HG03108 (cell line): ENCODE data around the gene GNPNAT1.

Experiments
- ATAC-seq: cut with Tn5 transposase; IDR thresholded peaks from one replicate; pipeline ENCODE4 v1.9.1; 2021; ENCODE audit warnings: moderate library complexity; ENCODE audit not compliant: unreplicated experiment

GNPNAT1 gene

DNA sequence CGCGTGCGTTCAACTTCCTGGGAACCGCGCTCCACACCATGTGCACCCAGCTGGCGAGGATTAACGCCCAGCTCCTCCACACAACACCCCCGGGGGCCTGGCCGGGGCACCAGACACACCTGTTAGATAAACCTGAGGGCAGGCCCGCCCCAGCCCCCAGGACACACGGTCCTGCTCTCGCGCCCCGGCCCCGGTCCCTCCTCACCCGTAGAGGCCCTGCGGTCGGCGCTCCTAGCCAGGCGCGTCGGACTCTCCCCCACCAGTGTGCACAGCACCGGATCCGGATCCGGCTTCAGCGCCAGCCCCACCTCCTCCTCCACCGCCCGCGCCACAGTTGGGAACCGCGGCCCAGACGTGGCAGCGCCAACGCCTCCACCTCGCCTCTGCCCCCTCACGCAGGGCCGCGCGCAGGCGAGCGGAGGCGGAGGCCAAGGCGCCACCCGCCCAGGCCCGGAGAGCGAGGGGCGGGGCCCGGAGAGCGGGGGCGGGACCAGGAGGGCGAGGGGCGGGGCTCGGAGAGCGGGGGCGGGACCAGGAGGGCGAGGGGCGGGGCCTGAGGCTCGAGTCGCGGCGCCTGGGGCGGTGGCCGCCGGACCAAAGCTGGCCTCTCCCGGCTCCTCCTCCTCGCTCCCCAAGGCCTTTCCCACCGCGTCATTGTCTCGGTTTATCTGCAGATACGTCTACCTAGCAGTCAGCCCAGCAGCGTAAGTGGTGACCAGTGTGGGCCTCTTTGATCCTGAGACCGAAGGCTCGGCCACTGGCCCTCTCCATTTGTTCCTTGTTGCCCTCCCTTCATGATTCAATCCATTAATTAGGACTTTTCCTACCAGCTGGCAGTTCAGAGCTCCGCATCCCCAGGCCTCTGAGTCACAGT, at the start of gene GNPNAT1:
GNPNAT1 (minus strand) TSS at position 385 of the 874 bp plus-strand sequence. CDS start 6,957 bp downstream, outside the sequence.
- ATAC-seq, result peak; percentile 94

- ATAC-seq, result no peak
Measured at GRCh38 chr14:52840877-52841276, 49.5 kb upstream of the GNPNAT1 start.

GRCh38 chr14:52837451-52837850, 46.0 kb upstream of the GNPNAT1 start:
- no peak for ATAC-seq

DNA sequence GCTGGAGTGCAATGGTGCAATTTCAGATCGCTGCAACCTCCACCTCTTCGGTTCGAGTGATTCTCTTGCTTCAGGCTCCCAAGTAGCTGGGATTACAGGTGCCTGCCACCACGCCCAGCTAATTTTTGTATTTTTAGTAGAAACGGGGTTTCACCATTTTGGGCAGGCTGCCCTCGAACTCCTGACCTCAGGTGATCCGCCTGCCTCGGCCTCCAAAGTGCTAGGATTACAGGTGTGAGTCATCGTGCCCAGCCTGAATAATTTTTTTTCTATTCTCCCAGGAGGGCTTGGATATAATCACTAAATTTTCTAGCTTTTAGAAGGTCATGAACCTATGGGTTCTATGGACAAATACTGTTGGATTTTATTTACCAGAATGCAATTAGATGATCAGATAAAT, 44.7 kb upstream of the GNPNAT1 start:
- ATAC-seq, result no peak

DNA sequence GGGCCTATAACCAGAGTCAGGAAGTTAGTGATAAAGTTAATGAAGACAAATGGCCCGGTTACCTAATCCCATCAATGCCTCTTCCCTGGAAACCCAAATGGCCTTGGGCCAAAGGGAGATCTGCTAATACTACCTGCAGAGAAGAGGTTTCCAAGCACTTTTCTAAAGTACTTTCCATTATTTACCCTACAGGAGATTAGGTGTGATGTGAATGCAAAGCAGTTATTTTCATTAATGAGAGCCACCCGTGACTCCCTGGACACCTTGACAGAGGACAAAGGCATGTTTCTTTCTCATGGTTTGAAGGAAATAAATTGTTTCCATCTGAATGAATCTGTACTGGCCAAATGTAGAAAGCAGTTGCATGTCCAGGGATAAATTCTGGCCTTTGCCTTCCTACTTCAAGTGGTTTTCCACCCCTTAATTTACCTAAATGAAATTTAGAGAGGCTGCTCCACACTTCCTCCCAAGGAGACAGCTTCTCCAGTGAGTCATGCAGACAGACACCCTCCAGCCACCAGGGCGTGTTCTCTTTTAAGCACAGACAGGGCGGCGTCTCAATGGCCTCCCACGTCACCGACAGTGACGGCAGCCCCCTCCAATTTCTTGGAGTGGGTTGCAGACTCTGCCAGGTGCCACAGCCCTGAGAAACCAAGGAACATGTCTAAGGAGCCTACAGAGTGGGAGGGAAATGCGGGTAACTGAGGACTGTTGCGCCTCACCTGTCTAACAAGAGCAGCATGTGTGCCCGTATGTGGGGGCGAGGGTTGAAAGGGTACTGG, 43.9 kb upstream of the GNPNAT1 start:
- no peak for ATAC-seq

DNA sequence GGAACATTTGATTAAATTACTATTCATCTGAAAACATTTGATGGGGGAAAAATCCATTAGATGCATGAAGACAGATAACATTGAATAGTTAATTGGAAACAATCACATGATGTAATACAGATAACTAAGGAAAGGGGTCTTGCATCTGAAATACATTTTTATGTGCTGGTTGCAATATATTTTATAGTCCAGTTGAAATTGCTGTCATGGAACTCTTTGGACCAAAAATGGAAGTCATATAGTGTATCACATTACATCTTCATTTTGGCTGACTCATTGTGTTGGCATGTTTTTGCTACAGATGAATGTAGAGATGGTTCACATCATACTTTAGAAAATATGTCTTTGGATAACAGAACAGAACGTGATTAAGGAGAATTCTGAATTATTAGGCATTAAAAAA, 43.0 kb upstream of the GNPNAT1 start:
- ATAC-seq, result no peak

GRCh38 chr14:52833891-52834290, 42.5 kb upstream of the GNPNAT1 start:
- ATAC-seq, result no peak

DNA sequence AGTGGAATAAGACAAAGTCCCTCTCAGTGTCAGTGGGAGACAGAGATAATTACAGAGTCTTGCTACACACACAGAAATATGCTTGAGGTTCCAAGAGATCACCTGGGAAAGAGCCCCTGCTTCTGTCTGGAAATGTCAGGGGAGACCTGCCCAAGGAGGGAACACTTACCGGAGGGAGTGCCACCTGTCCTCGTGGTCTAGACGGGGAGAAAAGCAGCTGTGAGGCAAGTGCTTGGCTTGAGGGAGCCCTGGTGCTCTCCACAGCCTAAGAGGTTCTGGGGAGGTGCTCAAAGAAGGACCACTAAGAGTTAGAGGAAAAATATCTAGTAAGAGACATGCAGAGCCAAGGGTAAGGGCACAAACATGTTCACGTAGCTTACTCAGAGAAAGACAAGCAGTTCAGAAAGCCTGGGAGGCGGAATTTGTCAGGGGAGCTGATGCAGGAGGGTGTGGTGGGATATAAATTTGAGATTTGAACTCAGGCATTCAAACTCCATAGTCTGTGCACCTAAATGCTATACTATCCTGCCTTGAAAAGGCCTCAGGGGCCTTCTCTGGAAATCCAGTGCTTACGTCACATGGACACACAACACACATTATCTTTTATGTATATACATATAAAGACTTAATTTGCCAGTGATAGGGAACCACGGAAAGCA, 38.2 kb upstream of the GNPNAT1 start:
- no peak for ATAC-seq

DNA sequence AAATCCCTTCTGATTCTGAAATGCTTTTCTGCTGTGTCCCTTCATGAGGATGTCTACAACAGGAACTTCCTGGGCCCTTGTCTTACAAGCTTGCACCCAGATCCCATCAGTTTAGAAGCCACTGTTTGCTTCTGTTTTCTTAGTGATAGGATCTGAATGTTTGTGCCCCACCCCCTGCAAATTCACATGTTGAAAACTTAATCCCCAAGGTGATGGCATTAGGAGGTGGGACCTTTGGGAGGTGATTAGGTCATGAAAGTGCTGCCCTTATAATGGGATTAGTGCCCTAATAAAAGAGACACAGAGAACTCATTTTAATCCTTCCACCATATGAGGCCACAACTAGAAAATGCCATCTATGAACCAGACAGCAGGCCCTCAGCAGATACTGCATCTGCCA, 36.0 kb upstream of the GNPNAT1 start:
- ATAC-seq, result no peak

DNA sequence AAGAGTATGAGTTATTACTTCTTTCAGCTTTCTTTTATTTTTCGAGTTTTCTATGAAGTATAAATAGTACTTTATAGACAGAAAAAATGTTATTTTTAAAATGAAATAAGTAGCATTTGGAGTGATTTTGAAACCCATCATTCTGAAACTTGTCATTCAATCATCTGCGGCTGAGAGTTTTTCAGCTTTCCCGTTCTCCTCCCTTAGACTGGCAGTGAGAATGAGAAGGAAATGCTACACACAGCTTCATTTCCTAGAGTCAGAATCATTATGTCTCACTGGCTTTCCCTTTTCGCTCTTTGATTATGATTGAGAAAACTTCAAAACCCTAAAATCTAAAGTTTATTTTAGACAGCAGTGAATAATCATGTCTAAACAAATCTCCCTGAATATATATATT, 33.7 kb upstream of the GNPNAT1 start:
- no peak for ATAC-seq

DNA sequence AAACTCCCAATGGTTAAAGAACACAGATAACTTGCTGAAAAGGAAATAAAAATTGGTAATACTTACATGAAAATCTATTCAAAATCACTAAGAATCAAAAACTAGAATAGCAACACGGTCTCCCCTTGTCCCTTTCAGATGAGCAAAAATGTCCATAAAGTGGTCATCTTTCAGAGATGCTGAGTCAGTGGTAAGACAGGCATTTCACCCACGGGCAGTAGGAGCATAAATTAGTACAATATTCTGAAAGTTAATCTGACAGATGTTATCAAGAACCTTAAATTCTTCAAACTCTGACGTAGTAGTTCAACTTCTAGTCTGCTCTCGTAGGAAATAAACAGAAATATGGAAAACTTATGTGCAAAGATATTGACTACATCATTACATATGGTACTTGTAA, 33.1 kb upstream of the GNPNAT1 start:
- no peak for ATAC-seq

DNA sequence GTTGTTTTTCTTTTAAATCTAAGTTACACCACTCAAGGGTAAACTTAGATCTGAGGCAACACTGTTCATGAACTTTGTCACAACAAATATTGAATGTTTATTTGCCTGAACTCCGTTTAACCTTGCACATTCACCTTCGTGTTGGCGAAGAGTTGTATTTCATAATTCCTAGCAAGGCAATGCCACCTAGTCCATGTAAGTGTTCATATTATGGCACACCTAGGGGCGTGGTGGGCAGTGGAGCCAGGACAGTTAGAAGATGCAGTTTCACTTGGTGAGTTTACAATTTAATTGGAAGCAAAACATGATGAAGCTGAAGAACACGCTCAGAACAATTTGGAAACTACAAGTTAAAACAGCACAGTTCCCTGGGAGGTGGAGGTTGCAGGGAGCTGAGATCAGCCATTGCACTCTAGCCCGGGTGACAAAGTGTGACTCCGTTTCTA, 30.4 kb upstream of the GNPNAT1 start:
- ATAC-seq, result no peak

- ATAC-seq, result no peak
Measured at GRCh38 chr14:52808101-52808500, 16.7 kb upstream of the GNPNAT1 start.

DNA sequence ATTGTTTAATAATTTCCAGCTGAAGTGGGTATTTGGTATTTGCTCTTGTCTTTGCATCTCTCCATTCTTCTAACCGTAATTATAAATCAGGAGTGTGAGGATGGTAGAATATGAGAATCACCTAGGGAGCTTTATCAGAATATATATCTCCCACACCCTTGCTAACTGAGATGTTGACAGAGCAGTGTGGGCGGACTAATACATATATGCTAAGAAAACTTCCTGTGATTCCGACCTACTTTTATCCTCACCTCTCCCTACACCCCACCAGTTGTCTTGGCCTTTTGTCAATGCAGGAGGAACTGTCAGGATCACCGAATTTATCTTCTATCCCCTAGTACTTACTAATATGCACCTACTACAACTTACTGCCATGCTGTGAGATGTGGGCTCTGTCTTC, 14.7 kb upstream of the GNPNAT1 start:
- ATAC-seq, result no peak

DNA sequence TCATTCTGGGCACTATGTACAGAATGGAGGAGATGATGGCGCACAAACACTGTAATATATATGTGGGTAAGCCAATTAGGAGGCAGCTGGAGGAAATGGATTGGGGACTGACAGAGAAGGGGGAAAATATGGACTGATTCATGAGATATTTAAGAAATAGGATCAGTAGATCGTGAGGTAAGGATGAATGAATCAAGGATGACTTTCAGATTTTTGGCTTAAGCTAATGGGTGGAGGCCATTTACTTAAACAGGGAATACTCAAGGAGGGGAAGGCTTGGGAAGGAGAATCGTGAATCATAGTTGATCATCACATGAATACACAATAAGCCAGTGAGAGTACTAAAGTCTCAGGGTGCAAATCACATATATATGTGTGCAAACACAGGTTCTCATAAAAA, 11.2 kb upstream of the GNPNAT1 start:
- ATAC-seq, result no peak

DNA sequence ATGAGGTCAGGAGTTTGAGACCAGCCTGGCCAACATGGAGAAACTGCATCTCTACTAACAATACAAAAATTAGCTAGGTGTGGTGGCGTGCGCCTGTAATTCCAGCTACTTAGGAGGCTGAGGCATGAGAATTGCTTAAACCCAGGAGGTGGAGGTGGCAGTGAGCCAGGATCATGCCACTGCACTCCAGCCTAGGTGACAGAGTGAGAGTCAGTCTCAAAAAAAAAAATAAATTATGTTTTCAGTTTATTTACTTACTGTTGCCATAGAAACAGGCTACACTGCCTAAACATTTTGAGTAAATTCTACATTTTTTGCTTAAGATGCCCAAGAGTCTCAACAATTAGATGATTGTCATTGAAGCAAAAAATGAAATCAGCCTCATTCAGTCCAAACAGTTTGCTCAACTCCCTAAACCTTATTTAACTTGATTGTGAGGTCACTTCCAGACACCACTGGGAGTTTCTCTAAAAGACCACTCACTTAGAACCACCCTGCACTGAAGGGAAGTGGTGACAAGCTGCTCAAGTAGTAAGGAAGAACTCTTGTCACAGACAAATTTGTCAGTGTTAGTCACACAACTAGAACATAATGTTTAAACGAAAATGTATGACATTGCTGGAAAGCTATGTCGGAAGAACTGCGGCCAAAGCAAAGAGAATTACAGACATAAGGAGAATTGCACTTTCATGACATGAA, 9.8 kb upstream of the GNPNAT1 start:
- ATAC-seq, result no peak

DNA sequence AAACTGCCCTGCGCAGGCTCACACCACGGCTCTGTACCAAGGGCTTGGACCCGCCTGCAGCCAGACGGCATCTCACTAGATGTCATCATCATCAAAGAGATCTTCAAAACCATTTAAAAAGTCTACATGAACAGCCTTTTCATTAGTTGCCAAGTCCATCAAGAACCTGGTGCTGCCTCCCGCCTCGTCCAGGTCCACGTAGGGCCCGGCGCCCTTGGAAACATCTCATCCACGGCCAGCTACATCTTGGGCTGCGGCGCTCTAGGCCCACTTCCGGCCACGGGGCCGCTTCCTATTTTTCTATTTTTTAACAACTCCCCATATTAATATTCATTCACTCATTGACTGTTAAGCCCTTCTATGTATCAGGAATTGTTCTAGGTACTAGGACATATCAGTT, 7.4 kb upstream of the GNPNAT1 start:
- no peak for ATAC-seq

DNA sequence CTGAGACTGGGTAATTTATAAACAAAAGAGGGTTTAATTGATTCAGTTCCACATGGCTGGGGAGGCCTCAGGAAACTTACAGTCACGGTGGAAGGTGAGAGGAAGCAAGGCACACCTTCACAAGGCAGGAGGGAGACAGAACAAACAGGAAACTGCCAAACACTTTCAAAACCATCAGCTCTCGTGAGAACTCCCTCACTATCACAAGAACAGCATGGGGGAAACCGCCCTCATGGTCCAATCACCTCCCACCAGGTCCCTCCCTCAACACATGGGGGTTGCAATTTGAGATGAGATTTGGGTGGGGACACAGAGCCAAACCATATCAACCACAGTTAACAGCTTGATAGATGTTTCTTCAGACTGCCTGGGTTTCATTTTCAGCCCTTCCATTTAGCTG, 6.2 kb upstream of the GNPNAT1 start:
- ATAC-seq, result no peak

DNA sequence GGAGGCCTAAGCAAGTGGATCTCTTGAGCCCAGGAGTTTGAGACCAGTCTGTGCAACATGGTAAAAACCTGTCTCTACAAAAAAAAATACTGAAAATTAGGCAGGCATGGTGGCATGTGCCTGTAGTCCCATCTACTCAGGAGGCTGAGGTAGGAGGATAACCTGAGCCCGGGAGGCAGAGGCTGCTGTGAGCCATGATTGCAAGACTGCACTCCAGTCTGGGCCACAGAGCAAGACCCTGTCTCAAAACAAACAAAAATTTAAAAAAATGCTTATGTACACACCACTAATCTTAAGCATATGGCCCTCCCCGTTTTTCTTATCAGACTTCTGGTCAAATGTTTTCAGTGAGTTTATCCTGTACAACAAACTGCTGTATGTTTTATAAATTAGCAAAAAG, 1.7 kb upstream of the GNPNAT1 start:
- ATAC-seq, result no peak

DNA sequence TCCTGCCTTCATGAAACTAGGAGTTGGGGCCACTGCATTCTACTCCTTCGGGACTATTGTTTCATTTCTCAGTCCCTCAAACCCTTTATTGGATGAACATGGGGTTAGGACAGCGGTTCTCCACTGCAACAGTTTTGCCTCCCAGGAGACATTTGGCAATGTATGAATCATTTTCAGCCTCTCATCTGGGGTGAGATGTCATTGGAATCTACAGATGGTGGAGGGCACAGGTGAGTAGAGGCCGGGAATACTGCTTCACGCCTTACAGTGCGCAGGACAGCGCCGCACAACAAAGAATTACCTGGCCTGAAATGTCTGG, 649 bp upstream of the GNPNAT1 start:
- no peak for ATAC-seq

DNA sequence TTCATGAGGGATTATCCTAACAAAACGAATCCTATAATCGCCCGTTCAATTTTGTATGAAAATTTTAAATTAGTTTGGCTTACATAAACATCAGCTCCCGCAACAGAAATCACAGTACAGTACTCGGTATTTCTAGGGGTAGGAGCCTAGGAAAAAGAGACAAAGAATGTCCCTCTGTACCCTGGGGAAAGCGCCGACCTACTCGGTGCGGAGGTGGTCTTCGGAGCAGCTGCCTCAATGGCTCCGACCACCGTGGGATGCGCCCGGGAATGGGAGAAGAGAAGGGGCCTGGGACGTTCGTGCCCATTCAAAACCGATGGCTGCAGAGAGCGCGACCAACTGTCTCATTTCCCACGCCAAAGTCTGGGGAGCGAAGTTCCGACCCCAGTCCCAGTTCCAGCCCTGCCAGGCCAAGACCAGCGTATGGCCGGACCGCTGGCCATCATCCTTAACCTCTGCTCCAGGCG, 618 bp downstream of the GNPNAT1 start:
- no peak for ATAC-seq
